ENCODE results near the gene XYLT2.

The XYLT2 gene

GRCh38 chr17:50348522-50349242 lies 2.8 kb downstream of the XYLT2 start:
- DNase-seq (ENCODE audit: low read depth in 2 of 2): no peak

GRCh38 chr17:50349243-50349600 lies 3.3 kb downstream of the XYLT2 start:
- no peak for DNase-seq (ENCODE audit: low read depth in 2 of 2)

DNA sequence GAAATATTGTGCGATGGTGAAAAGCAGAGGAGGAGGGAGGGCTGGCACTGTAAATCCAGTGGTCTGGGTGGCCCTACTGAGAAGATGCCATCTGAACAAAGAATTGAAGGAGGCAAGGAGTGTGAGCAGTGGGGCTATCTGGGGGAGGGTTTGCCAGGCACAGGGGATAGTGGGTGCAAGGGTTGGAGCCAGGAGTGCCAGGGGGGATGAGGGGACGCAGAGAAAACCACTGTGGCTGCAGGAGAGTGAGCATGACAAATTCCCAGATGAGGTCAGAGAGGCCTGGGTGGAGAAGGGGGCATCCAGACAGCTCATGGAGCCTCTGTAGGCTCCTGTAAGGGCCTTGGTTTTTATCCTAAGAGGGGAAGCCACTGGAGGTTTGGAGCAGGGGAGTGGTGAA lies 4.8 kb downstream of the XYLT2 start:
- DNase-seq (ENCODE audit: low read depth in 2 of 2): no peak

- no peak for DNase-seq (ENCODE audit: low read depth in 2 of 2)
Measured at GRCh38 chr17:50352072-50352692, 6.3 kb downstream of the XYLT2 start.

DNA sequence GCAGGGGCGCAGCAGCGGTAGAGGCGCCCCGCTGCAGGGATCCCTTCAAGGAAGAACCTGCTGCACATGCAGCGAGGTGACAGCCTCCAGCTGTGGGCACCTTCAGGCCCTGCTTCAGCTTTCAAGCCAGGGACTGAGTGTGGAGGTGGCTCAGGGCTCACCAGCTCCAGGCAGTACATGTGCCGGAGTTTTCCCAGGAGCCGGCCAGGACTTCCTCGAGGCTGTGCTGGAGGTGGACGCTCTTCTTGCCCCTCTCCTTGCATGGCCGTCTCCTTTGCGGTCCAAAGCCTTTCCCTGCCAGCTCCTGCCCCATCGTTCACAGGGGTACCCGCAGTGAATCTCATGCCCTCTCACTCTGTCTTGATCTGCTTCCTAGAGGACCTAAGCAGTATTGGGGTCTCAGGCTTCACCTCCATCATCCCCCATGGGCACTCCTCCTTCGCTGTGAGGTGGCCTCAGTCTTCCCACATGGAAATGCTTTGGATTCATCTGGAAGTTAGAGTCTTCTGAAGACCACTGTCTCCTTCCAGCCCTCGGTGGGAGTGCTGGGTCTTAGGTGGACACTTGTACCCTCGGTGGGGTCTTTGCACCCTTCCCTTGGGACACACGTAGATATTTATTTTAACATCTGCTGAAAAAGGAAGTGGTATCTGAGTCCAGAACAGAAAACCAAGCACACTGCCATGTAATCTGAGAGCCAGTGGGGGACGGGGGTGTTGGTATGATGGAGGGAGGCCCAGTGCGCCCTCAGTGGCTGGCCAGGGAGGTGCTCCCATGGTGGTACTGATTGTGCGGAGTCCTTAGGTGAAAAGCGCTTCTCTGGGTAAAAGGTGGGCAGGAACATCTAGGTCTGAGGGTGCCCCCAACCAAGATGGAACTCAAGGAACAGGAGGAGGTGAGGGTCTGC lies 7.0 kb downstream of the XYLT2 start:
- DNase-seq (ENCODE audit: low read depth in 2 of 2): no peak

DNA sequence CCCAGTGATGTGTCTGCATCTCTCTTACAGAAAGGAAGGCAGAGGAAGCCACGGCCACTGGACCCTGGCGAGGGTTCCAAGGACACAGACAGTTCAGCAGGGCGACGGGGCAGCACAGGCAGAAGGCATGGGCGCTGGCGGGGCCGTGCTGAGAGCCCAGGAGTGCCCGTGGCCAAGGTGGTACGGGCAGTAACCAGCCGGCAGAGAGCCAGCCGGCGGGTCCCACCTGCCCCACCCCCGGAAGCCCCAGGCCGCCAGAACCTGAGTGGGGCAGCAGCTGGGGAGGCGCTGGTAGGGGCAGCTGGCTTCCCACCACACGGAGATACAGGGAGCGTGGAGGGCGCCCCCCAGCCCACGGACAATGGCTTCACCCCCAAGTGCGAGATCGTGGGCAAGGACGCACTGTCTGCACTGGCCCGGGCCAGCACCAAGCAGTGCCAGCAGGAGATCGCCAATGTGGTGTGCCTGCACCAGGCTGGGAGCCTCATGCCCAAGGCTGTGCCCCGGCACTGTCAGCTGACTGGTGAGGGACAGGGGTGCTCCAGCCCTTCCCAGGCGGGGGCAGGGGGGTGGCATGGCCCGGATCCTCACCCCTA lies 7.8 kb downstream of the XYLT2 start:
- DNase-seq (ENCODE audit: low read depth in 2 of 2): no peak

DNA sequence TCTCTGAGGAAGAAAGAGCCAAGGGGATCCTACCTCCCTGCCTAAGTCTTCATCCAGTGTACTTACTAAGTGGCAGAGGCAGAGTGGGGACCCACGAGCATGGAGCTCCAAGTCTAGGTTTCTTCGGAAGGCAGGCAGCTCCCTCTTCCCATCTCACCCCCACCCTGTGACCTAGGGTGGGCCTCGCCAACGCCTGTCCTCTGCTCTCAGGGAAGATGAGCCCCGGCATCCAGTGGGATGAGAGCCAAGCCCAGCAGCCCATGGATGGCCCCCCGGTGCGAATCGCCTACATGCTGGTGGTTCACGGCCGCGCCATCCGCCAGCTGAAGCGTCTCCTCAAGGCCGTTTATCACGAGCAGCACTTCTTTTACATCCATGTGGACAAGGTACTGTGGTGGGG lies 8.3 kb downstream of the XYLT2 start:
- DNase-seq (ENCODE audit: low read depth in 2 of 2): no peak

GRCh38 chr17:50354776-50355175 lies 8.8 kb downstream of the XYLT2 start:
- DNase-seq (ENCODE audit: low read depth in 2 of 2): no peak

DNA sequence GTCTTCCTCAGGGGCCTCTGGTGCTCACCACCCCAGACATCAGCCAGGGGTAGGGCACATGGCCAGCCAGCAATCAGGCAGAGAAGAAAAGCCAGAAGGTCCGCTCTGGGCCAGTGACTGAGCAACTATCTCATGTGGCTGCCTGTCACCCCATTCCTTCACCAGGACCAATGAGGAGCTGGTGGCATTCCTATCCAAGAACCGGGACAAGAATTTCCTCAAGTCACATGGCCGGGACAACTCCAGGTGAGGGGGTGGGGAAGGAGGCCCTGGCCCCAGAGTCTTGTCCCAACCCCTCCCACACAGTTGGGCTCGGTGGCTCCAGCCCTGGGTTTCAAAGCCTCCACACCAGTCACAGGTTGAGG lies 9.4 kb downstream of the XYLT2 start:
- DNase-seq (ENCODE audit: low read depth in 2 of 2): no peak

DNA sequence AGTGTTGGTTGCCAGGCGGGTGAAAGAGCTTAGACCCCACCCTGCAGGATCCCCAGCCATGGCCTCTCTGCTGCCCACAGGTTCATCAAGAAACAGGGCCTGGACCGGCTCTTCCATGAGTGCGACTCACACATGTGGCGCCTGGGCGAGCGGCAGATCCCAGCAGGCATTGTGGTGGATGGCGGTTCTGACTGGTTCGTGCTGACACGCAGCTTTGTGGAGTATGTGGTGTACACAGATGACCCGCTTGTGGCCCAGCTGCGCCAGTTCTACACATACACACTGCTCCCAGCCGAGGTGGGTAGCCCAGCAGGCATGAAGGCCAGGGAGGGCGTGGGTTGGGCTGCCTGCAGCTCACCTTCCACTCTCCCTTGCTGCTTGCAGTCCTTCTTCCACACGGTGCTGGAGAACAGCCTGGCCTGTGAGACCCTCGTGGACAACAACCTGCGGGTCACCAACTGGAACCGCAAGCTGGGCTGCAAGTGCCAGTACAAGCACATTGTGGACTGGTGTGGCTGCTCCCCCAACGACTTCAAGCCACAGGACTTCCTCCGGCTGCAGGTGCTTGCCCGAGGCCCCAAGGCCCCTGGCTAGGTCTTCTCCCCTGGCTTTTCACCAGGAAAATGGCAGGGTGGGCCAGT lies 9.9 kb downstream of the XYLT2 start:
- no peak for DNase-seq (ENCODE audit: low read depth in 2 of 2)

DNA sequence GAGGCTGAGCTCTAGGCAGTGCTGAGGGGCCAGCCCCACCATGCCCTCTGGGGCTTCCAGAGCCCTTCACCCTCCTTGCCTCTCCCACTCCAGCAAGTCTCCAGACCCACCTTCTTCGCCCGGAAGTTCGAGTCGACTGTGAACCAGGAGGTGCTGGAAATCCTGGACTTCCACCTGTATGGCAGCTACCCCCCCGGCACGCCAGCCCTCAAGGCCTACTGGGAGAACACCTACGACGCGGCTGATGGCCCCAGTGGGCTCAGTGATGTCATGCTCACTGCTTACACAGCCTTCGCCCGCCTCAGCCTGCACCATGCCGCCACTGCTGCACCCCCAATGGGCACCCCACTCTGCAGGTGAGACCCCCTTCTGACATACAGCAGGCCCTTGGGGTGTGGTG lies 10.5 kb downstream of the XYLT2 start:
- no peak for DNase-seq (ENCODE audit: low read depth in 2 of 2)

DNA sequence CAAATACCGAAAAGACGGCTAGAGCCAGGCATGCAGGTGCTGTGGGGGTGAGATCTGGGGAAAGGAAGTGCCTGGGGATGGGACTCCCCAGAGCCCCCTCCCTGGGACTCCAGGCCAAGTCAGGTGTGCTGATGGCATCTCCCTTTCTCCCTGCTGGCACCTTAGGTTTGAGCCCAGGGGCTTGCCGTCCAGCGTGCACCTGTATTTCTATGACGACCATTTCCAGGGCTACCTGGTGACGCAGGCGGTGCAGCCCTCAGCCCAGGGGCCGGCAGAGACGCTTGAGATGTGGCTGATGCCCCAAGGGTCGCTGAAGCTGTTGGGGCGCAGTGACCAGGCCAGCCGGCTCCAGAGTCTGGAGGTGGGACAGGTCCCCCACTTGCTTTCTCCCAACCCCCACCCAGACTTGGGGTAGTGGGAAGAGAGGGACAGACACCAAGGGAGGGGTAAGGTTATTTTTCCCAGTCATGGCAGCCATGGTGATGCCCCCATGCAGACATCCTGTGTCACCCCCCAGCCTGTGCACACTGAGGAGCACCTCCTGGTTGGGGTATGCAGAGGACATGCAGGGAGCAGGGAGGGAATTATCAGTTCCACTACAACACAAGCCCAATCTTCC lies 11.1 kb downstream of the XYLT2 start:
- no peak for DNase-seq (ENCODE audit: low read depth in 2 of 2)

GRCh38 chr17:50358177-50358576 lies 12.3 kb downstream of the XYLT2 start:
- DNase-seq (ENCODE audit: low read depth in 2 of 2): no peak

GRCh38 chr17:50359005-50359699 lies 13.2 kb downstream of the XYLT2 start:
- no peak for DNase-seq (ENCODE audit: low read depth in 2 of 2)

DNA sequence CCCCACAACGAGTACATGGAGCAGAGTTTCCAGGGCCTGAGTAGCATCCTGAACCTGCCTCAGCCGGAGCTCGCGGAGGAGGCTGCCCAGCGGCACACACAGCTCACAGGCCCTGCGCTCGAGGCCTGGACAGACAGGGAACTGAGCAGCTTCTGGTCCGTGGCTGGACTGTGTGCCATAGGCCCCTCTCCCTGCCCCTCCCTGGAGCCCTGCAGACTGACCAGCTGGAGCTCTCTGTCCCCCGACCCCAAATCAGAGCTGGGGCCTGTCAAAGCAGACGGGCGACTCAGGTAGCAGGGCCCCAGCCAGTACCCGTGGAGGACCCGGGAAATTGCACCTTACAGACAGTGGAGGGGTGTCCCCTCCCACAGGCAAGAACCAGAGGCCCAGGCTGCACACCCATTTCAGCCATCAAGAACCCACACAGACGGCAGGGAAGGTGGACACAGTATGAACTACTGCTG lies 14.1 kb downstream of the XYLT2 start:
- no peak for DNase-seq (ENCODE audit: low read depth in 2 of 2)

DNA sequence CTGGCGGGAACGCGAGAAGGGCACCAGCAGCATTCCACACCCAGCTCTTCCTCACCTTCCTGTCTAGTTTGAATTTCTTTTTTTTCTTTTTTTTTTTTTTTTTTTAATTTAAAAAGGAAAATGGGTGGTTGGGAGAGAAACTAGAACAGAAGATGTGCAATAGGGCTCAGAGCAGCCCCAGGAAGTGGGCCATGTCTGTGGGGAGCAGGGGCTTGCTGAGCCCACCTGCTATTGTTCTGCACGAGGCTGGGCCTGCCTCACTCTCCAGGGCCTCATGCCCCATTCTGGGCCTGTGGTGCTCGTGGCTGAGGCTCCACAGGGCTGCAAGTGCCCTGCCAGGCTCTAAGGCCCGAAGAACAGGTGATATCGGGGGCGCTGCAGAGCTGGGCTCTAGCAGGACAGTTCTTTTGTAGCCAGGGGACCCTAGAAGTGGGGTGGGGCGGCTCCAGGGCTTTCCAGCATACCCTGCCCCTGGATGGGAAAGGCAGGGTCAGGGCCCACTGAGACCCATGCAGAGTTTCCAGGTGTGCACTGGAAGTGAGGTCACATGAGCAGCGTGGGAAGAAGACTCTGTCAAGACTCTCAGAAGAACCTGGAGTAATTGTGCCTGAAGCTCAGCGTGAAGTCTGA lies 14.7 kb downstream of the XYLT2 start:
- no peak for DNase-seq (ENCODE audit: low read depth in 2 of 2)

DNA sequence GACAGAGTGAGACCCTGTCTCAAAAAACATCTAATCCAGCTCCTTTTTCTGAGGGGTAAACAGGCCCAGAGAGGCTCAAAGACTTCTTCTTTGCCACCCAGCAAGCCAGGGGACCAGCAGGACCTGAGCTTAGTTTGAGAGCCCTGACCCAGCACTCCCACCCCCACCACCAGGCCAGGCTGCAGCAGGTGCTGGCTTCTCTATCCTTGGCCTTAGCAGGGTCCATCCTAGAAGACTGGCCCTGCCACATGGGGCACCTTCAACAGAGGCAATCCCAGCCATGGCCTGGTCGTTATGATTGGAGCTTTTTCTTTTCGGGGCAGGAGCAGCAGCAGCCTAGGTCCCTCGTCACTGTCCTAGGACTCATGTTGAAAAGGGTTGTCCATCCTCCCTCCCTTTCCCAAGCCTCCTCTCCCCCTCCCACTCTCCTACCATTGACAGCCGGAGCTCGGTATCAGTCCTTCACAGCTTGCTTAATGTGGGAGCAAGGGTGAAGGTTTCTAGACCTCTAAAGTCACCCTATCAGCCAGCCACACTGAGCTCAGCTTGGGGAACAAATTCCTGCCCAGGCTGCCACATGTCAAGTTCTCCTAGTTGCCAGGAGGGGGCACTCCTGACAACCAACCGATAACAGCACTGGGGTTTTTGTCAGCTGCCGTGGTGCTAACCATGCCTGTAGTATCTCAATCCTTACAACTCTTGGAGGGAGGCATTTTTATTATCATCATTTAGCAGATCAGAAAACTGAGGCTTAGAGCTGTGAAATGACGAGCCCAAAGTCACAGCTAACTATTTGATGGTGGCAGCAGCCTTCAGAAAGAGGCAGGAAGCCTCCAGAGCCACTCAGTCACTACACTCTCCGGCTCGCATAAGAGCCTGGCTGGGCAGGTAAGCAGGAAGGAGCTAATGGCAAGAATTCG lies 15.9 kb downstream of the XYLT2 start:
- peak in 1 of 2 experiments; percentile 37 for DNase-seq (ENCODE audit: low read depth in 2 of 2)

DNA sequence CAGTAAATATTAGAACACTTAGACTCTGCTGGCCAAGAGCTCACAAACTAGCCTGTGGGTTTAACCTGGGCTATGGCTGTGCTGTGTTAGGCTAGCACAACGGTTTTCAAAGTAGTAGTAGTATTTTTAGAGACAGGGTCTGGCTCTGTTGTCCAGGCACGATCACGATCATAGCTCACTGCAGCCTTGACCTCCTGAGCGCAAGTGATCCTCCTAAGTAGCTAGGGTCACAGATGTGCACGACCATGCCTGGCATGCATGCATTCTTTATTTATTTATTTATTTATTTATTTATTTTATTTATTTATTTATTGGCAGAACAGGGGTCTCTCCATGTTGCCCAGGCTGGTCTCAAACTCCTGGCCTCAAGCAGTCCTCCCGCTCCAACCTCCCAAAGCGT lies 16.7 kb downstream of the XYLT2 start:
- DNase-seq (ENCODE audit: low read depth in 2 of 2): no peak

All from stimulated activated CD4-positive, alpha-beta T cell treated with anti-CD3 and anti-CD28 coated beads, Interleukin-12 subunit alpha, Interleukin-12 subunit beta, amount 100 ng/mL, for 24 hours (primary cell).